PC-9 (cell line): ENCODE results near the gene CDH18.

ENCODE experiments used
- EZH2 ChIP-seq: fragments of 200-600 bp; sonication (generic); IDR thresholded peaks from 2 replicates; pipeline ENCODE4 v1.8.0; 2017; ENCODE audit warnings: antibody characterized with exemption, low read depth
- TF ChIP-seq, protein P1 (sequence below): fragments of 200-600 bp; sonication (generic); conservative IDR thresholded peaks from 2 replicates; pipeline ENCODE4 v1.6.1; 2017; ENCODE audit warnings: mixed run types, antibody characterized with exemption, mild to moderate bottlenecking, moderate library complexity

DNA sequence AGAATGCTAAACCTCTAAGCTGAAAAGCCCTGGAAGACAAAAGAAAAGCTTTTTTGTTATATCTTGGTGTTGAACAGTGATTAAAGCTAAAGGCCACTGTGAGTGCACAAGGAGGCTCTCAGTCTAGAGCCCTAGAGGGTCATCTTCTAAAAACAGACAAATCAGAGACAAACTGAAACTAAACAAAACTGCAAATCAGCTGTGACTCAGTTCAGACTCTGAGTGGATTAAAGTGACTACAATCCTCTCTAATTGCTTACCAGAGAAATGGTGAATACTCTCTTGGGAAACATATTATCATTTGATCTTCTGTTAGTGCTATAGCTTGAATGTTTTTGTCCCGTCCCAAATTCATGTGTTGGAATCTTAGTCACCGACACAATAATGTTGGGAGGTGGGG is 491.9 kb downstream of the CDH18 start:
- TF ChIP-seq, protein P1, sequence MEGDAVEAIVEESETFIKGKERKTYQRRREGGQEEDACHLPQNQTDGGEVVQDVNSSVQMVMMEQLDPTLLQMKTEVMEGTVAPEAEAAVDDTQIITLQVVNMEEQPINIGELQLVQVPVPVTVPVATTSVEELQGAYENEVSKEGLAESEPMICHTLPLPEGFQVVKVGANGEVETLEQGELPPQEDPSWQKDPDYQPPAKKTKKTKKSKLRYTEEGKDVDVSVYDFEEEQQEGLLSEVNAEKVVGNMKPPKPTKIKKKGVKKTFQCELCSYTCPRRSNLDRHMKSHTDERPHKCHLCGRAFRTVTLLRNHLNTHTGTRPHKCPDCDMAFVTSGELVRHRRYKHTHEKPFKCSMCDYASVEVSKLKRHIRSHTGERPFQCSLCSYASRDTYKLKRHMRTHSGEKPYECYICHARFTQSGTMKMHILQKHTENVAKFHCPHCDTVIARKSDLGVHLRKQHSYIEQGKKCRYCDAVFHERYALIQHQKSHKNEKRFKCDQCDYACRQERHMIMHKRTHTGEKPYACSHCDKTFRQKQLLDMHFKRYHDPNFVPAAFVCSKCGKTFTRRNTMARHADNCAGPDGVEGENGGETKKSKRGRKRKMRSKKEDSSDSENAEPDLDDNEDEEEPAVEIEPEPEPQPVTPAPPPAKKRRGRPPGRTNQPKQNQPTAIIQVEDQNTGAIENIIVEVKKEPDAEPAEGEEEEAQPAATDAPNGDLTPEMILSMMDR: no peak
- no peak for TF ChIP-seq EZH2
